Hepatic stellate cell (primary cell): ENCODE data around the gene ZBTB46.
"Not testable (repeated sequence)": the region's sequence is repeated elsewhere in the genome, so short reads cannot be mapped to it uniquely, and the experiment has no call there.

Experiments used
- DNase-seq: peaks from one replicate; pipeline ENCODE4 v3.0.0; 2011; ENCODE audit warnings: low spot score

The ZBTB46 gene

GRCh38 chr20:63815615-63816253, 15.3 kb downstream of the ZBTB46 start:
- no peak for DNase-seq

GRCh38 chr20:63814891-63815614, 16.0 kb downstream of the ZBTB46 start:
- no peak for DNase-seq

GRCh38 chr20:63811491-63811875, 19.6 kb downstream of the ZBTB46 start:
- DNase-seq, result no peak

- DNase-seq, result no peak
These were observed 20.2 kb downstream of the ZBTB46 start for GRCh38 chr20:63810730-63811490.

- no peak for DNase-seq
These were observed 21.2 kb downstream of the ZBTB46 start for GRCh38 chr20:63809856-63810255.

- no peak for DNase-seq
These were observed 21.9 kb downstream of the ZBTB46 start for GRCh38 chr20:63808964-63809674.

GRCh38 chr20:63808145-63808724, 22.8 kb downstream of the ZBTB46 start:
- DNase-seq, result no peak

- no peak for DNase-seq
These were observed 23.4 kb downstream of the ZBTB46 start for GRCh38 chr20:63807654-63808053.

GRCh38 chr20:63804308-63804636, 26.8 kb downstream of the ZBTB46 start:
- no peak for DNase-seq

GRCh38 chr20:63802469-63803240, 28.4 kb downstream of the ZBTB46 start:
- DNase-seq, result no peak

- not testable (repeated sequence) for DNase-seq
These were observed 29.9 kb downstream of the ZBTB46 start for GRCh38 chr20:63801174-63801573.

- DNase-seq, result not testable (repeated sequence)
These were observed 30.7 kb downstream of the ZBTB46 start for GRCh38 chr20:63800411-63800810.

- DNase-seq, result not testable (repeated sequence)
These were observed 31.9 kb downstream of the ZBTB46 start for GRCh38 chr20:63799127-63799526.

GRCh38 chr20:63797175-63797574, 33.9 kb downstream of the ZBTB46 start:
- not testable (repeated sequence) for DNase-seq

- DNase-seq, result no peak
These were observed 35.8 kb downstream of the ZBTB46 start for GRCh38 chr20:63795178-63795830.

- DNase-seq, result no peak
These were observed 36.5 kb downstream of the ZBTB46 start for GRCh38 chr20:63794614-63795013.

- no peak for DNase-seq
These were observed 38.2 kb downstream of the ZBTB46 start for GRCh38 chr20:63792866-63793265.

- peak; percentile 48 for DNase-seq
These were observed 39.4 kb downstream of the ZBTB46 start for GRCh38 chr20:63791497-63792156.

- no peak for DNase-seq
These were observed 40.4 kb downstream of the ZBTB46 start for GRCh38 chr20:63790572-63791168.
